ENCODE measurements around the gene TIPIN.
A peak's percentile ranks its signal among the peaks of the same experiment; 100 is the strongest.
"Not testable (repeated sequence)": the region's sequence is repeated elsewhere in the genome, so short reads cannot be mapped to it uniquely, and the experiment has no call there.

TIPIN gene

GRCh38 chr15:66356359-66357236 is at the start of gene TIPIN:
TSS of gene TIPIN (minus strand) at chr15:66356685. CDS start at chr15:66352947, 3,738 bp downstream.
- DNase-seq: peak; percentile 96

- DNase-seq: no peak
Measured at GRCh38 chr15:66405615-66406014, 49.1 kb upstream of the TIPIN start.

GRCh38 chr15:66405007-66405406 is 48.5 kb upstream of the TIPIN start:
- no peak for DNase-seq

- no peak for DNase-seq
Measured at GRCh38 chr15:66404532-66404931, 48.0 kb upstream of the TIPIN start.

- no peak for DNase-seq
Measured at GRCh38 chr15:66404122-66404521, 47.6 kb upstream of the TIPIN start.

GRCh38 chr15:66403323-66403722 is 46.8 kb upstream of the TIPIN start:
- DNase-seq: no peak

GRCh38 chr15:66402761-66403284 is 46.3 kb upstream of the TIPIN start:
- DNase-seq: no peak

GRCh38 chr15:66401130-66402021 is 44.9 kb upstream of the TIPIN start:
- no peak for DNase-seq

- no peak for DNase-seq
Measured at GRCh38 chr15:66400351-66400774, 43.9 kb upstream of the TIPIN start.

GRCh38 chr15:66399276-66399675 is 42.8 kb upstream of the TIPIN start:
- no peak for DNase-seq

- DNase-seq: no peak
Measured at GRCh38 chr15:66394915-66395314, 38.4 kb upstream of the TIPIN start.

- no peak for DNase-seq
Measured at GRCh38 chr15:66394472-66394871, 38.0 kb upstream of the TIPIN start.

GRCh38 chr15:66393037-66393436 is 36.6 kb upstream of the TIPIN start:
- not testable (repeated sequence) for DNase-seq

GRCh38 chr15:66390678-66391077 is 34.2 kb upstream of the TIPIN start:
- DNase-seq: peak; percentile 53

GRCh38 chr15:66389859-66390381 is 33.4 kb upstream of the TIPIN start:
- DNase-seq: no peak

- peak; percentile 26 for DNase-seq
Measured at GRCh38 chr15:66389098-66389858, 32.8 kb upstream of the TIPIN start.

- DNase-seq: no peak
Measured at GRCh38 chr15:66388576-66388975, 32.1 kb upstream of the TIPIN start.

GRCh38 chr15:66388043-66388363 is 31.5 kb upstream of the TIPIN start:
- DNase-seq: no peak

GRCh38 chr15:66387163-66388042 is 30.9 kb upstream of the TIPIN start:
- peak; percentile 65 for DNase-seq

GRCh38 chr15:66386204-66387123 is 30.0 kb upstream of the TIPIN start, which contains the start of gene MAP2K1:
TSS of gene MAP2K1 (plus strand) at chr15:66386912. CDS start at chr15:66387348, 436 bp downstream.
- DNase-seq: peak; percentile 97

Data from CD4-positive, alpha-beta T cell treated with Interleukin-15 for 1 hour (primary cell).